ENCODE data around the gene GRIK4.

The GRIK4 gene

DNA sequence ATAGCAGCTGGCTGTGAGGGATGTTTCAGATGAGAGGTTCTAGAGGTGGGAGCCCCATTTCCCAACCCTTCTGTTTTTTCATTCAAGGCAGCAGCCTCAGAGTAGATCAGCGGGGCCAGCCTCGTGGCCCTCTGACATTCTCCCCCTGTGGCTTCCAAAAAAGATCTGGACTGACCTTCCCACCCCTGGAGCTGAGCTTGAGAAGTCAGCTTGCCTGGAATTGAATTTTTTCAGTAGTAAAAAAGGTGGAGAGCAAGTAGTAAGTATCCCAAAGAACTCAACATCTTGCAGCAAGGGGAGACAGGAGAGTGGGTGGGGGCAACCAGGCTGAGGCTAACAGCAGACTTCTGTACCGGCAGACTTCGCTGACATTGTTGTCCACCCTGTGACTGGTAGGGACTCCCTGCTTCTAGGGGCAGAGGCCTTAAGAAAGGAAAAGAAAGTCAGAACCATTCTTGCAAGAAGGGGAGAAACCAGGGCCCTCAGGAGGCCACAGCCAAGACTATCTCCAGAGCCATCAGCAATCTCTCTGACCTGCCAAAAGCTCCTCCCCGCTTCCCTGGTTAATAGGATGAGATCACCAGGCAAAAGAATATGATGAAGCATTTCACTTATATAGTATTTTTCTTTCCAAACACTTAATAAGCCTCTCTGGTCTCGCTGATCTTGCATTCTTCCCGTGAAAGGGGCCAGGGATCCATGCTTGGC is 2.0 kb upstream of the GRIK4 start:
- DNase-seq, result no peak

DNA sequence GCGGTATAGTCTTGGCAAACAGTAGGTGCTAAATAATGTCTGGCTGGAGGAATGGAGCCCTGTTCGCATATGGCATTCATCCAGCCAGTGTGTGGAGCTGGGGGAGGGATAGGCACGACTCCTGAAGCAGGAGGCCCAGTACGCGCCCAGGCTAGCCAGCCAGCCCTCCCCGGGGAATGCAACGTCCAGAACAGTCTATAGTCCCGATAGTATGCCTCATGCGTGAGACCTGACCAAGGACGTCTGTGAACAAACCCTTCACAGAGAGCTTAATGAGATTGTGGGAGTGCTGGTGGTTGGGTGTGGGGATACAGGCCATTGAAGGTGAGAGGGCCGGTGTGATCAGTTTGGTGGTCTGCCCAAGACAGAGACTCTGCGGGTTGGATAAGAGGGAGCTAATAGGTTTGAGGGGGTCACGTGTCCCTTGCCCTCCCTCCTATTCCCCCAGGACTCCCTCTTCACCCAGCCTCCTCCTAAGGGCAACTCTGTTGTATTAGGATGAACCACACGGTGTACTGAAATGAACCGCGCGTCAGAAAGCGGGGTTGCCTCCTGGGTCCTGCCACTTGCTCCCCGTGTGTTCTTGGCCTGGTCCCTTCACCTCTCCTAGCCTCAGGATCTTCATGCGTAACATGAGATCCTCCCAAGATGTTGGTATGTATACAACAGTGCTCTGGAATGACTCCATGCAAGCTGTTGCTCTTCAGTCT is 987 bp upstream of the GRIK4 start:
- no peak for DNase-seq

DNA sequence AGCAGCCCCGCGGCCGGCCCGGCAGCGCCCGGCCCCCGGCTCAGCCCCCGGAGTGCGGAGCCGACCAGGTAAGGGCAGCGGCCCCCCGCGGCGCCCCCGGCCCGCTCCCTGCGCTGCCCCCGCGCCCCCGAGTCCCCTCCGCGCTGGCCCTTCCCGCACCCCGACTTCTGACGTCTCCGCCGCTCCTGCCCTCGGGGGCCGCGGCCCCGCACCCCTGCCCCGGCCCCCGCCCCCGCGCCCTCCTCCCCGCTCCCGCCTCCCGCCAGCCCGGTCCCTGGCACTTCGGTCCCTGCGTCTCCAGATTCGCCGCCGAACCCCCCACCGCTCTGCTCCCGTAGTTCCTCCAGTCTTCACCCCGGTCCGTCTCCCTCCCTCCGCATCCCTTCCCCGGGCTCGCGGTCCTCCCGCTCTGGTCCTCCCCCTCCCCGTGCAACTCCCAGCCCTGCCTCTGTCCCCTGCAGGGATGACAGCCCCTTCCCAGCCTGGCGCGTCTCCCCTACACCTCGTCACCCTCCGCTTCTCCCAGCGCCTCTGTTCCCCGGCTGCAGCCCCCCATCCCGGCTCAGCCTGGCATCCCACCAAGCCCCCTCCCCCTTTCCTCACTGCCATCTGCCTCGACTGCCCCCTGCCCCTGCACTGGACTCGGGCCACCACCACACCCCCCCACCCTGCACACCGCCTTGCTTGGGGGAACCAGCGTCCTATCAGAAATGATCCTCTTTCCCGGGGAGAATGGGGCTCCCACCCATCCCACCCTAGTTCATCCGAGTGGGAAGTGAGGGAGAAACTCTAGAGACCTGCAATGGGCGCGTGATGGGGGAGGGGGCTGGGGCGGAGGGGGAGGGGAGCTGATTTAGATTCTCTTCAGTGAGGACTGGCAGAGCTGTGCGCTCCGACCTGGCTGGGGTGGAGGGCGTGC is 531 bp downstream of the GRIK4 start:
- DNase-seq, result no peak

DNA sequence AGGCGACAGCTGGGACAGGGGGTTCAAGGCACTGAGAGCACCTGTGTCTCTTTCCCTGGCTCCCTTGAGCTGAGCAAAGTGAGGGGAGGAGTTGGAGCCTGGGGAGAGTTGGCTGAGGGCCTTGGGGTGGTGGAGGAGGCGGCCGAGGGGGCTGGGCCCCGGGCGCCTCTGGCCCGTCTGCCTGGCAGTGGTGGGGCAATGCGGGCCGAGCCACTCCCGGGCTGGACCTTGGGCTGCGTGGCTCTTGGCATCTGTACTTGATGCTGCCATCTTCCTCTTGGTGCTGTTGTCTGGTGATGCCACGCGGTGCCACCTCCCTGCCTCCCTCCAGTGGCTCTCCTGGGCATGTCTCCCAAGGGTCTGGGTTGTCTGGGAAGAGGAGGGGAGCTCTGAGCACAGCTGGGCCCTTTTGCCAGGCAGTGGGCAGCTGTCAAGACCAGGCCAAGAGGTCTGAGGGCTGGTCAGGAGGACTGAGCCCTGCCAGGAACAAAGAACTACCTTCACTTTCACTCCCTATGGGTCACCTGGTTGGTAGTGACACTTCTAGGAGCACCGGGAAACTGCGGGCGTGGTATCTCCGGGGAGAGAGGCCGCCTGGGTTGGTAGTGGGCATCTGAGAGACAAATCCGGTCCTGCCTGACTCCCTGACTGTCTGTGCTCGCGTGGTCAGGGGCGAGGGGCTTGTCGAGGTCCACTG is 1.3 kb downstream of the GRIK4 start:
- no peak for DNase-seq

DNA sequence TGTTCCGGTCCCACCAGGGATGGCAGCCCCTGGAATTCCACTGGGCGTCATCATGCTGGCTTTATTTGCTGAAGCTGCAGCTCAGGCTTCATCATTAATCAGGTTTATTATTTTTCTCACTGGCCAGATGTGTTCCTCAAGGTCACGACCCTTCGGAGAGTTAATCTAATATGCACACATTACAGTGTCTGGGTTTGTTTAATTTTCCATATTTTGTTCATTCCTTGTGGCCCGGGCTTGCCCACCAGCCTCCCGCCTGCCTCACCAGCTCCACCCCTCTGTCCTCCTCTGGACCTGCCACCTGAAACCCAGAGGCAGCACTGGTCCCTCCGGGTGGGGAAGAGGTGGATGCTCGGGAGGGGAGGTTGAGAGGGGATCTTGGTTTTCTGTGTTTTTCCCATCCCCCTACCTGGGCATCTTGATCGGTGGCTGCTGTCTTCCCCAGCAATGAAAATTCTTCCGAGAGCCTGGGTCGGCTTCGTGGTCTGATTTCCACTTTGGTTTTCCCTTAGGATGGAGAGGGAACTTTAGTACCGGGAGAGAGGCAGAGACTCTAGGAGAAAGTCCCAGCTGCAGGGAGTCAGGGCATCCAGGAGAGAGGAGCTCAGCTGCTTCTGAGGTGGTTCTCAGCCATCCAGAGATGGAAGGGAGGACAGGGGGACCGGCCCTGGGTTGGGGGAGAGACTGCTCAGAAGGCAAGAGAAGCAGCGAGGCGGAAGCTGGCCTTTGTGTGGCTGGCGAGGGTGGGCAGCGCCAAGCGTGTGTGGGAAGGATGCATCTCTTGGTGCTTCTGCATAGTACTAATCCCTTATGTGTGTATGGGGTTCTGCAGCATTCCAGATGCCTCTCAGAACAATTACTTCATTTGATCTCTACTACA is 2.1 kb downstream of the GRIK4 start:
- no peak for DNase-seq

DNA sequence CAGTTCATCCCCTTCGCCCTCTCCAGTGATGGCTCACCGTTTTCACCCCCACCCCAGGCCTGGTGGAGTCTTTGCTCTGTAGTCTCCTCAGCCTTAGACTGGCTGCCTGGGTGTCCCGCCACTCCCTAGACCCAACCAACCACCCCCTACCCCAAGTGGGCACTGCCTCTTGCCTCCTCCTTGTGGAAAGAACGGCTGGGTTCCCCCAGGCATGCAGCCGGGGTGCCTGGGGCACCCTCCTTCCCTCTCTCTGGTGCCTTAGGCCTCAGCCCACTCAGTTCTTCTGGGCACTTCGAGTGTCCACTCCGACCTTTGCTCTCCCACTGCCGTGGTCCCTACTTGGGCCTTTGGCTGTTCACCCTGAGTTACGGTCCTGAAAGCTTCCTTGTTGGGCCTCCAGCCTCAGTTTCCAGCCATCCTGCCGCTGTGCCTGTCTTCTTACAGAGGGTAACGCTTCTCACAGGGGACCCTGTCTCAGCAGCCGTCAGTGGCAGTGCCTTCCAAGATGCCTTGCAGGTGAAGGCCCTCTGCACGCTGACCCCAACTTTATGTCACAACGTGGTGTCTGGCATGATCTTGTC is 3.1 kb downstream of the GRIK4 start:
- no peak for DNase-seq

DNA sequence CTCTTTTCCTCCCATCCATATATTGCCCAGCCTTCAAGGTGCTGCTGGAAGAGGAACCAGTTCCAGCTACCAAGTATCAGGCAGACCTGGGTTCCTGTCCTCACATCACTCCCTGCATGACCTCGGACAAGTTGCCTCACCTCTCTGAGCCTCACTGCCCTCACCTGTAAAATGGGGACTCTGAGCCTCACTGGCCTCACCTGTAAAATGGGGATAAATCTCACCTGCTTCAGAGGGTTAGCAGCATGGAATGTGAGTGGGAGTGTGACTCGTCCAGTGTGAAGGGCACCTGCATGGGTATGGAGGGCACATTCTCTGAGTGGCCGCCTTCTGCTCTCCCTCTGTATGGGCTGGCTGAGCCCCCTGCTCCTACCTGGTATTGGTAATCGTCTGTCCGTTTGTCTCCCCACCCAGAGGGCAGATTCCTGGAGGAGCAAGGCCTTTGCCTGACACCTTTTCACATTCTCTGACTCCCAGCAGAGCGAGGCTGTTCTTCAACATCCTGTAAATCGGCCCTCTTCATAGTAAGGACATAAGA is 3.7 kb downstream of the GRIK4 start:
- no peak for DNase-seq

DNA sequence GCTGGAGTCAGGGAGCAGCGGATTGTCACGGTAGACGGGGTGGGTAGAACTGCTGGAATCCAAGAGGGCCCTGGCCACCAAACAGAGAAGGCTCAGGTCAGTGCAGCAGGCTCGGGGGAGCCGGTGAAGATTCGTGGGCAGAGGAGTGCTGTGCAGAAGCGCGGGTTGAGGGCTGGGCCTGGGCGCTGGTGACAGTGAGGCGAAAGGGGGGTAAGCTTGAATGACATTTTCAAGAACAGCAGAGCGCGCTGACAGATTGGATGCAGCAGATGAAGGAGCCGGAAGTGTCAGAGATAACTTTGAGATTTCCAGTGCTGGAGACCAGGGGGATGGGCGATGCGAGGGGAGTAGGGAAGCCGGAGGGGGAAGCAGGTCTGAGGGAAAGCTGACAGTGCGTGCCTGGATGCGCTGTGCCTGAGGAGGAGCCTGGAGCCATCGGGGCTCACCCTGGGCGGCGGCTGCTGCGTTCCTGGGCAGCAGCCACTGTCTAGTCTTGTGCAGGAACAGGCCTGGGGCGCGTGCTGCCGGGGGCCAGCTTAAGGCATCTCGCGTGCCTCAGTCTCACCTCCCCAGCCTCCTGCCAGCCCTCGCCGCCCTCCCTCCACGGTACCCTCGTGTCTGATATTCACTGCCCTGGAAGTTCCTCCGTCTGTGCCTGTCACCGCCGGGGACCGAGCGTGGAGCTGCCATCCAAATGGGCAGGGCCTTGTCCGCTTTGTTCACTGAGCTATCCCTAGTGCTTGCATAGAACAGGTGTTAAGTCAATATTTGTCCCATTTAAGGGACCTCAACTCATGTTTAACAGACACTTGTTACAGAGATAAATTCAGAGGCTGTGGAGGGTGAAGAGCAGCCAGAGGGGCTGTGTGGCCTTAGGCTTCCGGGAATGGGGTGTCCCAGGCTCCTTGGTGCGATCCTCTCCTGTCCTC is 5.2 kb downstream of the GRIK4 start:
- DNase-seq, result no peak

DNA sequence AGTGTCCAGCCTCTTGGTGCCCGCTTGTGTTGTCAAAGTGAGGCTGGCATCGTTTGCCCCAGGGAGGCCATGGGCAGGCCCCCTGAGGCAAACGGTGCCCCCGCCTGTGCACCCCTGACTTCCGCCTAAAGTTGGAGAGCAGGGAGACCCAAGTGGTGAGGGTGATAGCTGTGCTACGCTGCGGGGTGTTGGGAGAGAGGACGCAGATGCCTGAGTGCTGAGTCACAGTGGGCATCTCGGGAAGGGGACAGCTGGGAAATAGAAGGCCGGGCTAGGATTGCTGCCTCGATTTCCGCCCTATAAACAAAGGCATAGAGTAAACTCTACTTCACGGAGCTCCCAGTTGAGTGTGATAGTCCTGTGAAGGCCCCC is 5.8 kb downstream of the GRIK4 start:
- DNase-seq, result no peak

DNA sequence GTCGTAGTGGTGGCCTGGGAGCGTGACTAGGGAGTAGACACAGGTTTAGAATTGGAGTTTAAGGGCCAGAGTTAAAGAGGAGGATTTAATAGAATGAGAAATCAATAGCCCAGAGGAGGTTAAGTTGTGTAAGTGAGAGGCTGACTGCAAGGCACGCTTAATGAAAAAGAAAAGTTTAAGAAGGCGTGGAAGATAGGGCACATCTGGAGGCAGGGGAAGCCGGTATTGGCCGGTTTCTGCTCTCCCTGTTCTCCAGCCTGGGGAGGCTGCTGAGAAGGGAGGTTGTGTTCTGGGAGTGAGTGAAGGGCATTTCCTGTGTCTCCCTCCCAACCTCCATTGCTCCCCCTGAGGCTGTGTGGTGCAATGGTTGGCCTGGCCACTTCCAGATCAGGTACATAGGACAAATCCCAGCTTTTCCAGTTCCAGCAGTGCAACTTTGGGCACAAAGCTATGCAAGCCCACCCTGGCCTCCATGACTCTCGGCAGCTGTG is 6.3 kb downstream of the GRIK4 start:
- no peak for DNase-seq

DNA sequence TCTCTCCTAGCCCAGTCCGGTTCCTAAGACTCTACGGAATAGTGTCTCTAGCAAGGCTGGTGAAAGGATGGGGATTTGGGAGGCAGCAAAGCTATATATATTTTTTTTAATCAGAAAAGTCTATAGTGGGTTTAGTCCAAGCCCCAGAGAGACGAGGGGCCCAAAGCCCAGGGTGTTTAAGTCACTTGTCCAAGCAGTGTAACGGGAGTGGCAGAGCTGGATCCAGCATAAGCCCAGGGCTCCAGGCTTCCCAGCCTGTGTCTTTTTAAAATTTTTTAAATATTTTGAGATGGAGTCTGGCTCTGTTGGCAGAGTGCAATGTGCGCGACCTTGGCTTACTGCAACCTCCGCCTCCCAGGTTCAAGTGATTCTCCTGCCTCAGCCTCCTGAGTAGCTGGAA is 6.8 kb downstream of the GRIK4 start:
- DNase-seq, result no peak

DNA sequence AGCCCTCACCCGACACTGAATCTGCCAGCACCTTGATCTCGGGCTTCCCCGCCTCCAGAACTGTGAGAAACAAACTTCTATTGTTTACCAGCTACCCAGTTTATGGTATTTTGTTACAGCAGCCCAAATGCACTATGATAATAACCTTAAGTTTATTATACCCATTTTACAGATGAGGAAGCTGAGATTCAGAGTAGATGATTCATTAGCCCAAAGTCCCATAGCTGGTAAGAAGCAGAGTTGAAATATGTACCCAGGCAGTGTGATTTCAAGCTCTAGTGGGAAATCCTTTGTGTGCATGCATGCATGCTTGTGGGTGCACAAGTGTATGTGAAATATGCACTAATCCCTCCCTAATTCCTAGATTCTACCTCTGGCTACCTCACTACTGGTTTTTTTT is 7.9 kb downstream of the GRIK4 start:
- no peak for DNase-seq

DNA sequence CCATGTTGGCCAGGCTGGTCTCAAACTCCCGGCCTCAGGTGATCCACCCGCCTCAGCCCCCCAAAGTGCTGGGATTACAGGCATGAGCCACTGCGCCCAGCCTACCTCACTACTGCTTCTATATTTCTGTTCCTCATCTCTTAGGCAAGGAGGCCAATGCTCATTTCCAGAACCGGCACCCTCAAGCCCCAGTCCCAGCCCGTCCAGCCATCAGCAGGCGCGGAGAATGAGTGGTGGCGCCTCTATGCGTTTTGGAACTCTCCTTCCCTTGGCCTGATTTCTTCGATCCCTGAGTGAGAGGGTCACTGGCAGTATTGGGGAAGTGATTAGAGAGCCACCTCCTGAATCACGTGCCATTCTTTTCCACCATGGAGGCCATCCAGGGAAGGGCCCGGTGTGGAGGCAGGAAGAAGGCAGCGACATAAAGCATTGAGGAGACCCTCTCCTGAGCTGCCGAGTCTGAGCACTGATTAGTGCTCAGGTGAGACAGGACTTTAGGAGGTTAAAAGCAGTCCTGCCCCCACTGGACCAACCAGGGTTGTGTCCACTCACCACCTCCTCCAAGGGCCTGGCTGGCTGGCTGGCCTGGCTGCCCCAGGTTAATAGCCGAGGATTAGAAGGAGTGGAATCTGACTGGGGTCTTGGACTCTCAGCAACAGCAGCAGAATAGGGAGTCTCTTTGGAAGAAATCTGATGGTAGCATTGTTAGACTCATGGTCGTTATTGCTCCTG is 8.7 kb downstream of the GRIK4 start:
- no peak for DNase-seq

DNA sequence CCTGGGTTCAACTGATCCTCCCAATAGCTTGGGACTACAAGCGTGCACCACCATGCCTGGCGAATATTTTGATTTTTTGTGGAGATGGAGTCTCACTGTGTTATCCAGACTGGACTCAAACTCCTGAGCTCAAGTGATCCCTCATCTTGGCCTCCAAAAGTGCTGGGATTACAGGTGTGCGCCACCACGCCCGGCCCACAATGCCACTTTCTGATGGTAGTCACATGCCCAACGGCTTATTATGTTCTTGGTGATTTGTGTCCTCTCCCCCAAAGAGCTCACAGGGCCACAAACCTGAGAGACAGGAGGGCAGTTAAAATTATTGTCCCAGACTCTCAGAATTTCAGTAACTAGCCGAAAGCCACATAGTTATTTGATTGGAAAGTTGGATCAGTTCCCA is 9.6 kb downstream of the GRIK4 start:
- no peak for DNase-seq

DNA sequence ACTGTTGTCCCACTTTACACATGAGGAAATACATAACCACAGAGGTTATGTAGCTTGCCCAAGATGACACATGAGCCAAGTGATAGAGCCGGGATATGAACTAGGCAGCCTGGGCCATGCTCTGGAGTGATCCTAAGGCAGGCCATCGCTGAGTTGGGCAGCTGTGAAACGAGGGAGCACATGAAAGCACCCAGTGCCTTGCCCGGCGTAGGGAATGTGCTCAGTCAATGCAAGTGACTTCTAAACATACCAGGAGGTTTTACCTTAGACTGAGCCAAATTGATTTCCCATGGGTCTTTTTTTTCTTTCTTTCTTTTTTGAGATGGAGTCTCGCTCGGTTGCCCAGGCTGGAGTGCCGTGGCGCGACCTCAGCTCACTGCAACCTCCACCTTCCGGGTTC is 10.5 kb downstream of the GRIK4 start:
- DNase-seq, result no peak

DNA sequence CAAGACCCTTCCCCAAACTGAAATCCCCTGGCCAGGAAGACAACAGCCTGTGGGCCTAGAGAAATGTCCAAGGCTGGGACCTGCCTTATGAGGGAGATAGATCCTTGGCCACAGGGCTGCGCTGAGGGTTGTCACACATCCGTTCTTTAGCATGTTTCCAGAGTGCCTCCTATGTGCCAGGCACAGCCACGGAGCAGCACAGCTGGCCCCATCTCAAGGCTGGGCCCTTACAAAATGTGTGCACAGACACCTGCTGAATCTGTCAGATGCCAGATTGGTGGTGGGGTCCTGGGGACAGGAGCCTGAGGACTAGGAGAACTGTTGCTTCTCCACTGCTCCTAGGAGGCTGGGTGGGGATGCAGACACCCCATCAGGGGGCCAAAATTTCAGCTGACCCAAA is 11.2 kb downstream of the GRIK4 start:
- DNase-seq, result no peak

DNA sequence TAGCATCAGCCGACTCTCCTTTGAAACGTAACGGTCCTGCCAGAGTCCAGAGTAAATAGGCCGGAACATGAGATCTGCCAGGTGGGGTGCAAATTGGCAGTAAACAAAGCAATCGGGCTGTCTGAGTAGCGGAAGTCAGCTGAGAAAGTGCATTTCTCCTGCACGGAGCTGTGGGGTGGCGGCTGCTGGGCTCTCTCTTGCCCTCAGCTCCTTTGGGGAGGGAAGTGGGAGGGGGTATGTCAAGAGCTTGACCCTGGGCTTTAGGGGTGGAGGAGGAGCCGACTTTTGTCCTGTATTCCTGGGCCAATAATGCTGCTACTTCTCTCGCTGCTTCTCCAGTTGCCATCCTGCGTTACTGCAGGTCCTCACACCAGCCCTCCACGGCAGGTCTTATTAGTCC is 11.6 kb downstream of the GRIK4 start:
- DNase-seq, result no peak

DNA sequence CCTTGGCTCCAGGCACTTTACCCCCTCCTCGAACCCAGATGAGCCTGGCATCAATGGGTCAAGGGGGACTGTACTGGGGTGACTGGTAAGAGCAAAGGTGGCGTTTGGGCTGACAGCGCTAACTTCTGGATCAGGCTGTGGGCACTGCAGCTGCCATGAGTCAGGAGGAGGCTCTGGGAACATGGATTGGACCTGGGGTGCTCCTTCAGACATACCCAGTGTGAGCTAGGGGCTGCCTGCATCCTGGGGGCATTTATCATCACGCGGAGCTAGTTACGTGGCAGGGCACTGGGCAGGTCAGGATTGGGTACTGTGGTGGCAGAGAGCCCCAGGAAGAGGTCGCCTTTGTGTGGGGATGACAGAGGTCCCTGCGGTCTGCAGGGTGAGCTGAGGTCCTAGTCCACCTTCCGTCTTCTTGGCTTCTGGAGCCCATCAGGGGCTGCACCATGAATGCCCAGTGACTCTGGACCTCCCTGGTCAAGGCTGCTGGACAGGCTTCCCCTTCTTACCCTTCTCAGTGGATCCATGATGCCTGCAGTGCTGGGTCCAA is 13.1 kb downstream of the GRIK4 start:
- no peak for DNase-seq
